H1 (cell line): ENCODE measurements around the gene COL28A1. TPM values are rescaled to one million over a fixed set of nuclear protein-coding genes. Genes with fewer than 3 reads are reported as not detected.

Experiments used
- CTCF ChIA-PET: fragments of 300-600 bp; sonication (Branson Sonifier 250); formaldehyde crosslinking; loops from one replicate; lab custom pipeline; 2021; ENCODE audit not compliant: partially characterized antibody; lab: Charles Lee
- POLR2A ChIA-PET: fragments of 300-600 bp; sonication (Branson Sonifier 250); formaldehyde crosslinking; loops from one replicate; lab custom pipeline; 2021; ENCODE audit warnings: inconsistent platforms; ENCODE audit not compliant: partially characterized antibody; lab: Charles Lee
- DNase-seq, 2 experiments: peaks; one replicate each; pipeline versions ENCODE4 v3.0.0 to v3.0.0-alpha.2; 2010 to 2022; ENCODE audit warnings: low spot score in 2 of 2, low read depth in 1 of 2, mixed read lengths in 1 of 2
- FAIRE-seq: peaks from 2 replicates; lab custom pipeline; 2011; peaks lifted over from hg19 to GRCh38; lab: Jason Lieb, UNC
- H2AFZ ChIP-seq: 2 replicates; pipeline ENCODE4 v1.8.1; 2012; ENCODE audit warnings: low read length, inconsistent platforms
- H2AK5ac ChIP-seq: 2 replicates; pipeline ENCODE4 v1.6.1; 2013; ENCODE audit warnings: low read depth, low read length
- H2BK120ac ChIP-seq: replicated peaks from 2 replicates; pipeline ENCODE3; 2013; ENCODE audit warnings: low read depth, low read length, inconsistent platforms
- H2BK12ac ChIP-seq: 2 replicates; pipeline ENCODE4 v1.6.1; 2013; ENCODE audit warnings: low read depth, low read length
- H2BK15ac ChIP-seq: 2 replicates; pipeline ENCODE4 v1.6.1; 2013; ENCODE audit warnings: low read length
- H2BK20ac ChIP-seq: 2 replicates; pipeline ENCODE4 v1.6.1; 2013; ENCODE audit warnings: low read length
- H2BK5ac ChIP-seq: 2 replicates; pipeline ENCODE4 v1.6.1; 2013; ENCODE audit warnings: low read depth, low read length
- H3K14ac ChIP-seq: 2 replicates; pipeline ENCODE4 v1.6.1; 2013; ENCODE audit warnings: inconsistent platforms; ENCODE audit not compliant: insufficient read length
- H3K18ac ChIP-seq: 2 replicates; pipeline ENCODE4 v1.6.1; 2013; ENCODE audit warnings: low read length; ENCODE audit errors: extremely low read depth
- H3K23ac ChIP-seq: 2 replicates; pipeline ENCODE4 v1.6.1; 2013; ENCODE audit warnings: inconsistent platforms; ENCODE audit not compliant: insufficient read length
- H3K23me2 ChIP-seq: 2 replicates; pipeline ENCODE4 v1.6.1; 2013; ENCODE audit warnings: low read depth, low read length
- H3K27ac ChIP-seq: 2 replicates; pipeline ENCODE4 v1.6.1; 2011; ENCODE audit warnings: low read depth, low read length, inconsistent platforms
- H3K27me3 ChIP-seq, 4 experiments: replicated peaks in 1 of 4; 1 replicate in 1 of 4; 2 replicates in 3 of 4; pipeline versions ENCODE4 v1.6.1 to v1.8.1; 2011 to 2013; ENCODE audit warnings: low read length in 3 of 4, mild to moderate bottlenecking in 3 of 4, inconsistent platforms in 2 of 4, mixed read lengths in 2 of 4, moderate library complexity in 1 of 4; ENCODE audit not compliant: control insufficient read depth in 3 of 4, insufficient read depth in 3 of 4; ENCODE audit errors: extremely low read depth in 1 of 4
- H3K36me3 ChIP-seq, 4 experiments: 2 replicates each; pipeline versions ENCODE4 v1.6.1 to v1.8.1; 2011 to 2013; ENCODE audit warnings: mild to moderate bottlenecking in 4 of 4, low read length in 3 of 4, moderate library complexity in 2 of 4, control low read depth in 1 of 4, inconsistent platforms in 1 of 4; ENCODE audit not compliant: insufficient read depth in 4 of 4, control insufficient read depth in 2 of 4
- H3K4ac ChIP-seq: replicated peaks from 2 replicates; pipeline ENCODE3; 2013; ENCODE audit warnings: low read length, low read depth, mixed read lengths, inconsistent platforms; ENCODE audit not compliant: insufficient read length
- H3K4me1 ChIP-seq, 4 experiments: replicated peaks in 1 of 4; 1 replicate in 1 of 4; 2 replicates in 3 of 4; pipeline versions ENCODE4 v1.6.1 to v1.8.1; 2011 to 2013; ENCODE audit warnings: low read length in 3 of 4, inconsistent platforms in 2 of 4, mixed read lengths in 1 of 4; ENCODE audit not compliant: insufficient read depth in 4 of 4, control insufficient read depth in 3 of 4
- H3K4me2 ChIP-seq, 2 experiments: 2 replicates each; pipeline versions ENCODE4 v1.6.1 to v1.8.1; 2011 to 2013; ENCODE audit warnings: low read depth in 2 of 2, low read length in 2 of 2, control low read depth in 1 of 2, inconsistent platforms in 1 of 2, mild to moderate bottlenecking in 1 of 2; ENCODE audit not compliant: insufficient read depth in 1 of 2
- H3K4me3 ChIP-seq, 4 experiments: fragments of 200-600, 300-600 bp in 1 of 4; sonication (generic), shearing (Covaris generic), sonication (Bioruptor Twin) in 1 of 4; 2 replicates each; pipeline versions ENCODE4 v1.5.1 to v1.8.1; 2011 to 2016; ENCODE audit warnings: low read length in 4 of 4, low read depth in 3 of 4, control low read depth in 2 of 4, inconsistent platforms in 2 of 4, mild to moderate bottlenecking in 2 of 4, mixed read lengths in 1 of 4, moderate library complexity in 1 of 4; ENCODE audit not compliant: insufficient read depth in 2 of 4; ENCODE audit errors: extremely low read depth in 1 of 4
- H3K56ac ChIP-seq: replicated peaks from 2 replicates; pipeline ENCODE3; 2013; ENCODE audit warnings: low read depth, mild to moderate bottlenecking, mixed read lengths, low read length, inconsistent platforms; ENCODE audit not compliant: insufficient read length
- H3K79me1 ChIP-seq: 2 replicates; pipeline ENCODE4 v1.6.1; 2013; ENCODE audit warnings: low read depth, low read length, control low read depth
- H3K79me2 ChIP-seq, 2 experiments: 2 replicates each; pipeline versions ENCODE4 v1.6.1 to v1.8.1; 2012 to 2013; ENCODE audit warnings: low read length in 2 of 2, mild to moderate bottlenecking in 2 of 2, inconsistent platforms in 1 of 2; ENCODE audit not compliant: insufficient read depth in 2 of 2, control insufficient read depth in 1 of 2
- H3K9ac ChIP-seq, 4 experiments: replicated peaks in 1 of 4; 1 replicate in 1 of 4; 2 replicates in 3 of 4; pipeline versions ENCODE4 v1.6.1 to v1.8.1; 2011 to 2013; ENCODE audit warnings: low read depth in 3 of 4, low read length in 3 of 4, control low read depth in 2 of 4, mild to moderate bottlenecking in 2 of 4, moderate library complexity in 2 of 4, inconsistent platforms in 1 of 4; ENCODE audit errors: extremely low read depth in 1 of 4
- H3K9me3 ChIP-seq, 2 experiments: 2 replicates each; pipeline versions ENCODE4 v1.6.1 to v1.8.1; 2012 to 2013; ENCODE audit warnings: mild to moderate bottlenecking in 2 of 2, moderate library complexity in 2 of 2, control low read depth in 1 of 2, inconsistent platforms in 1 of 2, low read depth in 1 of 2, low read length in 1 of 2, mixed read lengths in 1 of 2; ENCODE audit not compliant: insufficient read depth in 2 of 2
- H4K20me1 ChIP-seq, 2 experiments: replicated peaks in 1 of 2; 2 replicates each; pipeline versions ENCODE3 to v1.8.1; 2011 to 2013; ENCODE audit warnings: inconsistent platforms in 2 of 2, low read length in 2 of 2, mild to moderate bottlenecking in 1 of 2; ENCODE audit not compliant: insufficient read depth in 2 of 2, control insufficient read depth in 1 of 2
- H4K5ac ChIP-seq: 2 replicates; pipeline ENCODE4 v1.6.1; 2013; ENCODE audit warnings: low read length, low read depth, mixed read lengths, inconsistent platforms; ENCODE audit not compliant: insufficient read length
- H4K8ac ChIP-seq: 2 replicates; pipeline ENCODE4 v1.8.0; 2013; ENCODE audit warnings: mild to moderate bottlenecking, moderate library complexity, low read length, inconsistent platforms; ENCODE audit not compliant: insufficient read depth; ENCODE audit errors: extremely low read depth
- H4K91ac ChIP-seq: replicated peaks from 2 replicates; pipeline ENCODE3; 2013; ENCODE audit warnings: low read length, mixed read lengths, inconsistent platforms; ENCODE audit not compliant: insufficient read length
- BCL11A ChIP-seq, 2 experiments: IDR thresholded peaks; one replicate each; pipeline ENCODE4 v1.6.1; 2011; ENCODE audit warnings: low read depth in 2 of 2, low read length in 2 of 2, mild to moderate bottlenecking in 2 of 2
- BRCA1 ChIP-seq: IDR thresholded peaks from 2 replicates; pipeline ENCODE4 v1.6.1; 2012; ENCODE audit warnings: low read depth, low read length, improper control_type of control experiment
- CBX5 ChIP-seq: fragments of 300-800, 300-1000 bp; sonication (generic); IDR thresholded peaks from 2 replicates; pipeline ENCODE4 v1.7.1; 2016; ENCODE audit warnings: antibody characterized with exemption, low read length, low read depth
- CBX8 ChIP-seq: fragments of 300-800, 300-1000 bp; sonication (generic); IDR thresholded peaks from 2 replicates; pipeline ENCODE4 v1.7.1; 2016; ENCODE audit warnings: low read depth, low read length, borderline replicate concordance
- NRF1 ChIP-seq: IDR thresholded peaks from 2 replicates; pipeline ENCODE4 v1.6.1; 2011; ENCODE audit warnings: mild to moderate bottlenecking, low read depth, low read length, improper control_type of control experiment
- RNF2 ChIP-seq: fragments of 200-900, 300-1000 bp; sonication (generic); IDR thresholded peaks from 2 replicates; pipeline ENCODE4 v1.7.1; 2016; ENCODE audit warnings: borderline replicate concordance, low read depth, mild to moderate bottlenecking, antibody characterized with exemption, low read length; ENCODE audit not compliant: poor library complexity, severe bottlenecking; ENCODE audit errors: missing control alignments
- RXRA ChIP-seq: IDR thresholded peaks from 2 replicates; pipeline ENCODE4 v1.6.1; 2011; ENCODE audit warnings: low read depth, mild to moderate bottlenecking, low read length, moderate library complexity; ENCODE audit not compliant: insufficient read depth
- SAP30 ChIP-seq: fragments of 300-600 bp; sonication (generic); IDR thresholded peaks from 2 replicates; pipeline ENCODE4 v1.7.1; 2012; ENCODE audit warnings: low read length, moderate library complexity, mild to moderate bottlenecking, inconsistent platforms; ENCODE audit not compliant: insufficient read depth, insufficient replicate concordance
- SIN3A ChIP-seq, 2 experiments: IDR thresholded peaks in 1 of 2; conservative IDR thresholded peaks in 1 of 2; 2 replicates each; pipeline ENCODE4 v1.6.1; 2011 to 2012; ENCODE audit warnings: low read length in 2 of 2, improper control_type of control experiment in 1 of 2, low read depth in 1 of 2, mild to moderate bottlenecking in 1 of 2
- SP4 ChIP-seq: IDR thresholded peaks from 2 replicates; pipeline ENCODE4 v1.6.1; 2012; ENCODE audit warnings: low read length, inconsistent platforms
- TEAD4 ChIP-seq: IDR thresholded peaks from 2 replicates; pipeline ENCODE4 v1.6.1; 2012; ENCODE audit warnings: low read depth, low read length, inconsistent platforms, mixed read lengths
- YY1 ChIP-seq: IDR thresholded peaks from 2 replicates; pipeline ENCODE4 v1.6.1; 2011; ENCODE audit warnings: low read depth, mild to moderate bottlenecking, low read length
- ZNF274 ChIP-seq: IDR thresholded peaks from 2 replicates; pipeline ENCODE4 v1.7.0; 2012; ENCODE audit warnings: low read length, borderline replicate concordance; ENCODE audit errors: extremely low read depth
- polyA plus RNA-seq, 7 experiments: library from polyadenylated mRNA; depleted of rRNA in 3 of 7; stranded (reverse) in 5 of 7; unstranded in 2 of 7; fragments of >200 nt in 5 of 7; fragments of 200-250 nt in 2 of 7; gene quantifications; 1 replicate in 5 of 7; 2 replicates in 1 of 7; 4 replicates in 1 of 7; pipeline versions ENCODE4 v1.2.1 to v1.2.3, GENCODE V29; 2011 to 2013; ENCODE audit warnings: missing spikeins in 2 of 7, mixed read lengths in 2 of 7
- total RNA-seq: library from RNA; stranded (reverse); fragmentation: NEBNext Ultra II Directional; extraction: Animal tissue kit (Norgen Biotek cat#: 25700); gene quantifications from 2 replicates; pipeline ENCODE4 v1.2.1, GENCODE V29; 2021

The COL28A1 gene
- total and polyA plus RNA-seq, 2 of the 8 experiments (the other 6 are each of a cell fraction or from before 2014, with no cell fraction given), result 0.22 to 0.38 TPM

DNA sequence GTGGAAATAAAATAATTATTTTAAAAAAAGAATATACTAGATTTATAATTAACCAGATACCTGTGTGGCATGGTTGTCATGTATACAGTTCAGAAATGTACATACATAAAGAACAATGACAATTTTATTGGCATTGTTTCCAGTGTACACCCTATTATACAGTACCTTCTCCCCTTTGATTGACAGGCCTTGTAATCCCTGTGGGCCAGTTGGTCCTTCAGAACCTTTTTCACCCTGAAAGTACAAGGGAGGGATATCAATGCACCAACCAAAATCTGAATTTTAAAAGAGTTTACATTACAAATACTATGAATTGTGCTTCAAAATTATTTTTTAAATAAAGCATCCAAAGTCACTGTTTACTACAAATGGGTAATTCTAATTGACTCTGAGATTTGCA is 61.2 kb downstream of the COL28A1 start:
- H4K20me1 ChIP-seq, result no peaks in the 10 kb centered on the region
- H3K4ac ChIP-seq, result no peak overlapping the region
- H2AK5ac ChIP-seq, result no peak overlapping the region
- H2BK5ac ChIP-seq, result no peak overlapping the region
- H3K4me3 ChIP-seq, result no peak overlapping the region
- no peak overlapping the region for H2BK120ac ChIP-seq
- CTCF ChIA-PET, result interaction anchor here (0.8 kb wide), 1 partner anchor 67 kb away, joined by 3 read pairs; no protein-coding TSS in a partner anchor
- no peak overlapping the region for H3K14ac ChIP-seq
- H3K9me3 ChIP-seq, result peaks cover 0 to 11% of the 10 kb centered on the region in 2 experiments; a peak in 2 of 4 replicates
- H4K5ac ChIP-seq, result no peak overlapping the region
- FAIRE-seq, result no peak
- H2BK20ac ChIP-seq, result no peak overlapping the region
- DNase-seq, result no peak
- H3K56ac ChIP-seq, result no peak overlapping the region
- no peak overlapping the region for H4K91ac ChIP-seq
- H2AFZ ChIP-seq, result no peak overlapping the region
- no peak overlapping the region for H2BK15ac ChIP-seq
- H3K79me1 ChIP-seq, result no peaks in the 10 kb centered on the region
- no peaks in the 10 kb centered on the region for H3K4me1 ChIP-seq
- H3K27me3 ChIP-seq, result no peaks in the 10 kb centered on the region
- H3K4me2 ChIP-seq, result no peak overlapping the region
- no peak overlapping the region for H3K18ac ChIP-seq
- no peak overlapping the region for H4K8ac ChIP-seq
- POLR2A ChIA-PET, result no interaction called here
- H3K79me2 ChIP-seq, result no peaks in the 10 kb centered on the region
- no peaks in the 10 kb centered on the region for H3K23me2 ChIP-seq
- H2BK12ac ChIP-seq, result no peak overlapping the region
- no peak overlapping the region for H3K23ac ChIP-seq
- no peak overlapping the region for H3K9ac ChIP-seq
- no peaks in the 10 kb centered on the region for H3K36me3 ChIP-seq
- H3K27ac ChIP-seq, result no peak overlapping the region
- TF ChIP-seq BCL11A (IDR thresholded peaks at IDR 0.05; ENCODE audit: low read depth in 2 of 2, low read length in 2 of 2), result no peak
- TF ChIP-seq ZNF274, result no peak
- no peak for TF ChIP-seq TEAD4
- no peak for TF ChIP-seq CBX8
- no peak for TF ChIP-seq SP4
- TF ChIP-seq YY1, result no peak
- TF ChIP-seq BRCA1, result no peak
- TF ChIP-seq SIN3A (conservative IDR thresholded peaks at IDR 0.05 in 1 of 2, IDR thresholded peaks at IDR 0.05 in 1 of 2; ENCODE audit: low read depth in 1 of 2, low read length in 2 of 2), result no peak
- no peak for TF ChIP-seq CBX5
- TF ChIP-seq RXRA, result no peak
- TF ChIP-seq RNF2, result no peak
- TF ChIP-seq SAP30, result no peak
- no peak for TF ChIP-seq NRF1
